NB4 (cell line): ENCODE measurements around the gene CDH7.

ENCODE experiments used
- DNase-seq: peaks from one replicate; pipeline ENCODE4 v3.0.0; 2010; ENCODE audit warnings: low read depth
- H3K4me3 ChIP-seq: one replicate; pipeline ENCODE4 v1.5.1; 2011; ENCODE audit warnings: mild to moderate bottlenecking, low read depth, low read length, moderate library complexity
- MYC ChIP-seq: IDR thresholded peaks from 2 replicates; pipeline ENCODE4 v1.6.1; 2011; ENCODE audit warnings: low read depth, low read length
- POLR2A ChIP-seq: IDR thresholded peaks from 2 replicates; pipeline ENCODE4 v1.6.1; 2011; ENCODE audit warnings: mild to moderate bottlenecking; ENCODE audit not compliant: insufficient read length; ENCODE audit errors: extremely low read depth
- TF ChIP-seq, protein P1 (sequence below): IDR thresholded peaks from one replicate; pipeline ENCODE4 v1.5.1; 2012; ENCODE audit warnings: low read depth, low read length
- TF ChIP-seq, protein P2 (sequence below): IDR thresholded peaks from 2 replicates; pipeline ENCODE4 v1.6.1; 2011; ENCODE audit warnings: low read depth, low read length

Gene CDH7

DNA sequence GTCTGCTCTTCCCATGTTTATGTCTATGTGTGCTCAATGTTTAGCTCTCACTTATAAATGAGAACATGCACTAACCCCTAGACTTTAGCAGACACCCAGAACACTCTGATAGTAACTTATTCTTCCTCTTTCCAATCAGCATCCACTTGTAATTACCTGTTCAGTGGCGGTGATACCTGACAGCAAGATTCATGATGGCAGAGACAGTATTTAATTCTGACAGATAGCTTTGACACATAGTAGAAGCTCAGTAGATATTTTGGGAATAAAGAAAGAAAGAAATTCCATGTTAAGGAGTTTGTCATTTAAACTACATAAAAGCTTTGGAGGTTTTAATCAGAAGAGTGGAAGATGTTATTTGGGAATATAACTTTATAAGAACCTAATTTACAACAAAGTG is 171.3 kb downstream of the CDH7 start:
- H3K4me3 ChIP-seq: no peak overlapping the region
- TF ChIP-seq POLR2A: no peak
- TF ChIP-seq, protein P1, sequence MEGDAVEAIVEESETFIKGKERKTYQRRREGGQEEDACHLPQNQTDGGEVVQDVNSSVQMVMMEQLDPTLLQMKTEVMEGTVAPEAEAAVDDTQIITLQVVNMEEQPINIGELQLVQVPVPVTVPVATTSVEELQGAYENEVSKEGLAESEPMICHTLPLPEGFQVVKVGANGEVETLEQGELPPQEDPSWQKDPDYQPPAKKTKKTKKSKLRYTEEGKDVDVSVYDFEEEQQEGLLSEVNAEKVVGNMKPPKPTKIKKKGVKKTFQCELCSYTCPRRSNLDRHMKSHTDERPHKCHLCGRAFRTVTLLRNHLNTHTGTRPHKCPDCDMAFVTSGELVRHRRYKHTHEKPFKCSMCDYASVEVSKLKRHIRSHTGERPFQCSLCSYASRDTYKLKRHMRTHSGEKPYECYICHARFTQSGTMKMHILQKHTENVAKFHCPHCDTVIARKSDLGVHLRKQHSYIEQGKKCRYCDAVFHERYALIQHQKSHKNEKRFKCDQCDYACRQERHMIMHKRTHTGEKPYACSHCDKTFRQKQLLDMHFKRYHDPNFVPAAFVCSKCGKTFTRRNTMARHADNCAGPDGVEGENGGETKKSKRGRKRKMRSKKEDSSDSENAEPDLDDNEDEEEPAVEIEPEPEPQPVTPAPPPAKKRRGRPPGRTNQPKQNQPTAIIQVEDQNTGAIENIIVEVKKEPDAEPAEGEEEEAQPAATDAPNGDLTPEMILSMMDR: no peak
- TF ChIP-seq, protein P2, sequence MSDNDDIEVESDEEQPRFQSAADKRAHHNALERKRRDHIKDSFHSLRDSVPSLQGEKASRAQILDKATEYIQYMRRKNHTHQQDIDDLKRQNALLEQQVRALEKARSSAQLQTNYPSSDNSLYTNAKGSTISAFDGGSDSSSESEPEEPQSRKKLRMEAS: no peak
- no peak for TF ChIP-seq MYC
- no peak for DNase-seq

DNA sequence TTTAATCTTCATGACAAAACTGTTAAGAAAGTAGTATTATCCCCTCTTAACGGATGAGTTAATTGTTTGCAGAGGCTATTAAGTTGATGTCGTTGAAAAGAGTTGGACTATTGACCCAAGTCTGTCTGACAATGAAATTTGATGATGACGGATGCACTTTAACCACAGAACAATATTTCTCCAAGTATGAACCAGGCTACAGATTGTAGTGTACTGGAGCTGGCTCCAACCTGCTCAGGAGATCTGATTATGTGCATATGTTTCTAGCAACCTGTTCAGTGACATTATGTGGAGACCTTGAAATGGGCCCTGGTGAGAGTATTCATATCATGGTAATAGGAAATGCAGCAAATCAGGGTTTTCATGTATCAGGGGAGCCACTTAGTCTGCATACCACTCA is 174.1 kb downstream of the CDH7 start:
- no peak for TF ChIP-seq MYC
- TF ChIP-seq, protein P1: no peak
- TF ChIP-seq, protein P2: no peak
- no peak for TF ChIP-seq POLR2A
- no peak overlapping the region for H3K4me3 ChIP-seq
- no peak for DNase-seq

DNA sequence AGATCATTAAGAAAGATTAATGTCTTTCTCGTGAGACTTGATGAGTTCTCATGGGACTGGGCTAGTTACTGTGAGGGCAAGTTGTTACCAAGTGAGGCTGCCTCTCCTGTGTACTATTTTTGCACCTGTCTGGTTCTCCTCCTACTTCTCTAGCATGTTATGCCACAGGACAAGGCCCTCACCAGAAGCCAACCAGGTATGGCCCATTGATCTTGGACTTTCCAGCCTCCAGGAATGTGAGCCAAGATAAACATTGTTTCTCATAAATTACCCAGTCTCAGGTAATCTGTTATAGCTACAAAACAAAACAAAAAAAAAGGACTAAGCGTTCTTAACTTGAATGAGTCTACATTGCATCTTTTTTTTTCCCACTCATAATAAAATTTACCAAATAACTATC is 184.1 kb downstream of the CDH7 start:
- DNase-seq: no peak
- TF ChIP-seq, protein P2: no peak
- TF ChIP-seq MYC: no peak
- TF ChIP-seq, protein P1: no peak
- TF ChIP-seq POLR2A: no peak

DNA sequence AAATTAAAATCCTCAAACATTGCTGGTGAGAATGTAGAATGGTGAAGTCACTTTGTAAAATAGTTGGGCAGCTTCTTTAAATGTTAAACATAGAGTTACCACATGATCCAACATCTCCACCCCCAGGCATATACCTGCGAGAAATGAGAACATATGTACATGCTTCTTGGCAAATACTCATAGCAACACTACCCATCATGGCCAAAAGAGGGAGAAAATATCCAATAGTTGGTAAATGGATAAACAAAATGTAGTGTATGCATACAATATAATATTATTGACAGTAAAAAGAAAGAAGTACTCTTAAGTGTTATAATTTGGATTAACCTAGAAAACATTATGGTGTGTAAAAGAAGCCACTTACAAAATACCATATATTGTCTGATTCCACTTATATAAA is 185.9 kb downstream of the CDH7 start:
- H3K4me3 ChIP-seq: no peak overlapping the region
- no peak for DNase-seq
- no peak for TF ChIP-seq MYC

More for the DNA sequence above, 184.1 kb downstream of the CDH7 start:
- H3K4me3 ChIP-seq: no peak overlapping the region

DNA sequence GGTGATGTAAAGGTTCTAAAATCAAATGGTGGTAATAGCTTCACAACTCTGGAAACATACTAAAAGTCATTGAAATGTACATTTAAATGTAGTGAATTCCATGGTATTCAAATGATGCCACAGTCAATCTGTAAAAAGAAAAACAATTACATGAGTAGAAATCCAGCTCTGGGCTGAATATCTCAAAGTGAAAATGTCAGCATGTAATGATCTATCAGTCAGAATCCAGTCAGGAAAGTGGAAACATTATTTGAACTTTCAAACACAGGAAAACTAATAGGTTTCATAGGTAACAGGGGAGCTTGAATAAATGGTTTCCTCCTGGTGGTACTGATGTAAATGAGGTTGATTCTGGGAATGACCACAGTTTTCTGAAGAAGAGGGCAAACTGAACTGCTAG is 186.4 kb downstream of the CDH7 start:
- H3K4me3 ChIP-seq: no peak overlapping the region
- no peak for DNase-seq
- TF ChIP-seq, protein P1: no peak
- TF ChIP-seq MYC: no peak
- TF ChIP-seq POLR2A: no peak
- TF ChIP-seq, protein P2: no peak

DNA sequence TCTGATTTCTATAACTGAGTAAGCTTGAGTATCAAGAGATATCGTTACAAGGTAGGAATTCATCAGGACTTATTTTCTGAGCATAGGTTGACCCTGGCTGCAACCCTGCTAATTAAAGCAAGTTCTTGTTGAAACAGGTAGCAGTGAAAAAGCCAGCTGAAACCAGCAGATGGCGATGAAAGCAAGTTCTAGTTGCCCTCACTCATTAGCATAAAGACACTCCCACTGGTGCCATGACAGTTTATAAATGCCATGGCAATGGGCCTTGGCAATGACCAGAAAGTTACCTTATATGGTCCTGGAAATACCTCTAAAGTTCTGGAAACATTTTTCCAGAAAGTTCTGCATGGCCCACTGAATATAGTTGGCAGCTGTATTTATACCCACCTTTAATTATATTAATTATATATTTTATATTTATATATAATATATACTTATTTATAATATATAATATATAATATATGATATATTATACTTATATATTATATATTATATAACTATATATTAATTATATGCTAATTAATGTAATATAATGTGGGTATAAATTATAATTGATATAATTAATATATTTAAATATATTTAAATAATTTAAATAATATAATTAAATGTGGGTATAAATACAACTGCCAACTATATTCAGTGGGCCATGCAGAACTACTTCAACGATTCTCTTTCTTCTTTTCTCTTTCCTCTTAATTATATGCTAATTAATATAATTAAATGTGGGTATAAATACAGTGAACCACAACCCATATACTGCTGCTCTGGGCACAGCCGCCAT is 188.0 kb downstream of the CDH7 start:
- TF ChIP-seq POLR2A (no peak), MYC (no peak)
- TF ChIP-seq, protein P2: no peak
- TF ChIP-seq, protein P1: peak; percentile 55
- no peak overlapping the region for H3K4me3 ChIP-seq
- peak; percentile 63 for DNase-seq
